H1 (cell line): ENCODE measurements around the gene ACTL8. TPM values are rescaled to one million over a fixed set of nuclear protein-coding genes. Genes with fewer than 3 reads are reported as not detected.

Experiments used
- CTCF ChIA-PET: fragments of 300-600 bp; sonication (Branson Sonifier 250); formaldehyde crosslinking; loops from one replicate; lab custom pipeline; 2021; ENCODE audit not compliant: partially characterized antibody; lab: Charles Lee
- POLR2A ChIA-PET: fragments of 300-600 bp; sonication (Branson Sonifier 250); formaldehyde crosslinking; loops from one replicate; lab custom pipeline; 2021; ENCODE audit warnings: inconsistent platforms; ENCODE audit not compliant: partially characterized antibody; lab: Charles Lee
- DNase-seq, 2 experiments: peaks; one replicate each; pipeline versions ENCODE4 v3.0.0 to v3.0.0-alpha.2; 2010 to 2022; ENCODE audit warnings: low spot score in 2 of 2, low read depth in 1 of 2, mixed read lengths in 1 of 2
- FAIRE-seq: peaks from 2 replicates; lab custom pipeline; 2011; peaks lifted over from hg19 to GRCh38; lab: Jason Lieb, UNC
- H2AFZ ChIP-seq: 2 replicates; pipeline ENCODE4 v1.8.1; 2012; ENCODE audit warnings: low read length, inconsistent platforms
- H2AK5ac ChIP-seq: 2 replicates; pipeline ENCODE4 v1.6.1; 2013; ENCODE audit warnings: low read depth, low read length
- H2BK120ac ChIP-seq: replicated peaks from 2 replicates; pipeline ENCODE3; 2013; ENCODE audit warnings: low read depth, low read length, inconsistent platforms
- H2BK12ac ChIP-seq: 2 replicates; pipeline ENCODE4 v1.6.1; 2013; ENCODE audit warnings: low read depth, low read length
- H2BK15ac ChIP-seq: 2 replicates; pipeline ENCODE4 v1.6.1; 2013; ENCODE audit warnings: low read length
- H2BK20ac ChIP-seq: 2 replicates; pipeline ENCODE4 v1.6.1; 2013; ENCODE audit warnings: low read length
- H2BK5ac ChIP-seq: 2 replicates; pipeline ENCODE4 v1.6.1; 2013; ENCODE audit warnings: low read depth, low read length
- H3K14ac ChIP-seq: 2 replicates; pipeline ENCODE4 v1.6.1; 2013; ENCODE audit warnings: inconsistent platforms; ENCODE audit not compliant: insufficient read length
- H3K18ac ChIP-seq: 2 replicates; pipeline ENCODE4 v1.6.1; 2013; ENCODE audit warnings: low read length; ENCODE audit errors: extremely low read depth
- H3K23ac ChIP-seq: 2 replicates; pipeline ENCODE4 v1.6.1; 2013; ENCODE audit warnings: inconsistent platforms; ENCODE audit not compliant: insufficient read length
- H3K23me2 ChIP-seq: 2 replicates; pipeline ENCODE4 v1.6.1; 2013; ENCODE audit warnings: low read depth, low read length
- H3K27ac ChIP-seq: 2 replicates; pipeline ENCODE4 v1.6.1; 2011; ENCODE audit warnings: low read depth, low read length, inconsistent platforms
- H3K27me3 ChIP-seq, 4 experiments: replicated peaks in 1 of 4; 1 replicate in 1 of 4; 2 replicates in 3 of 4; pipeline versions ENCODE4 v1.6.1 to v1.8.1; 2011 to 2013; ENCODE audit warnings: low read length in 3 of 4, mild to moderate bottlenecking in 3 of 4, inconsistent platforms in 2 of 4, mixed read lengths in 2 of 4, moderate library complexity in 1 of 4; ENCODE audit not compliant: control insufficient read depth in 3 of 4, insufficient read depth in 3 of 4; ENCODE audit errors: extremely low read depth in 1 of 4
- H3K36me3 ChIP-seq, 4 experiments: 2 replicates each; pipeline versions ENCODE4 v1.6.1 to v1.8.1; 2011 to 2013; ENCODE audit warnings: mild to moderate bottlenecking in 4 of 4, low read length in 3 of 4, moderate library complexity in 2 of 4, control low read depth in 1 of 4, inconsistent platforms in 1 of 4; ENCODE audit not compliant: insufficient read depth in 4 of 4, control insufficient read depth in 2 of 4
- H3K4ac ChIP-seq: replicated peaks from 2 replicates; pipeline ENCODE3; 2013; ENCODE audit warnings: low read length, low read depth, mixed read lengths, inconsistent platforms; ENCODE audit not compliant: insufficient read length
- H3K4me1 ChIP-seq, 4 experiments: replicated peaks in 1 of 4; 1 replicate in 1 of 4; 2 replicates in 3 of 4; pipeline versions ENCODE4 v1.6.1 to v1.8.1; 2011 to 2013; ENCODE audit warnings: low read length in 3 of 4, inconsistent platforms in 2 of 4, mixed read lengths in 1 of 4; ENCODE audit not compliant: insufficient read depth in 4 of 4, control insufficient read depth in 3 of 4
- H3K4me2 ChIP-seq, 2 experiments: 2 replicates each; pipeline versions ENCODE4 v1.6.1 to v1.8.1; 2011 to 2013; ENCODE audit warnings: low read depth in 2 of 2, low read length in 2 of 2, control low read depth in 1 of 2, inconsistent platforms in 1 of 2, mild to moderate bottlenecking in 1 of 2; ENCODE audit not compliant: insufficient read depth in 1 of 2
- H3K4me3 ChIP-seq, 4 experiments: fragments of 200-600, 300-600 bp in 1 of 4; sonication (generic), shearing (Covaris generic), sonication (Bioruptor Twin) in 1 of 4; 2 replicates each; pipeline versions ENCODE4 v1.5.1 to v1.8.1; 2011 to 2016; ENCODE audit warnings: low read length in 4 of 4, low read depth in 3 of 4, control low read depth in 2 of 4, inconsistent platforms in 2 of 4, mild to moderate bottlenecking in 2 of 4, mixed read lengths in 1 of 4, moderate library complexity in 1 of 4; ENCODE audit not compliant: insufficient read depth in 2 of 4; ENCODE audit errors: extremely low read depth in 1 of 4
- H3K56ac ChIP-seq: replicated peaks from 2 replicates; pipeline ENCODE3; 2013; ENCODE audit warnings: low read depth, mild to moderate bottlenecking, mixed read lengths, low read length, inconsistent platforms; ENCODE audit not compliant: insufficient read length
- H3K79me1 ChIP-seq: 2 replicates; pipeline ENCODE4 v1.6.1; 2013; ENCODE audit warnings: low read depth, low read length, control low read depth
- H3K79me2 ChIP-seq, 2 experiments: 2 replicates each; pipeline versions ENCODE4 v1.6.1 to v1.8.1; 2012 to 2013; ENCODE audit warnings: low read length in 2 of 2, mild to moderate bottlenecking in 2 of 2, inconsistent platforms in 1 of 2; ENCODE audit not compliant: insufficient read depth in 2 of 2, control insufficient read depth in 1 of 2
- H3K9ac ChIP-seq, 4 experiments: replicated peaks in 1 of 4; 1 replicate in 1 of 4; 2 replicates in 3 of 4; pipeline versions ENCODE4 v1.6.1 to v1.8.1; 2011 to 2013; ENCODE audit warnings: low read depth in 3 of 4, low read length in 3 of 4, control low read depth in 2 of 4, mild to moderate bottlenecking in 2 of 4, moderate library complexity in 2 of 4, inconsistent platforms in 1 of 4; ENCODE audit errors: extremely low read depth in 1 of 4
- H3K9me3 ChIP-seq, 2 experiments: 2 replicates each; pipeline versions ENCODE4 v1.6.1 to v1.8.1; 2012 to 2013; ENCODE audit warnings: mild to moderate bottlenecking in 2 of 2, moderate library complexity in 2 of 2, control low read depth in 1 of 2, inconsistent platforms in 1 of 2, low read depth in 1 of 2, low read length in 1 of 2, mixed read lengths in 1 of 2; ENCODE audit not compliant: insufficient read depth in 2 of 2
- H4K20me1 ChIP-seq, 2 experiments: replicated peaks in 1 of 2; 2 replicates each; pipeline versions ENCODE3 to v1.8.1; 2011 to 2013; ENCODE audit warnings: inconsistent platforms in 2 of 2, low read length in 2 of 2, mild to moderate bottlenecking in 1 of 2; ENCODE audit not compliant: insufficient read depth in 2 of 2, control insufficient read depth in 1 of 2
- H4K5ac ChIP-seq: 2 replicates; pipeline ENCODE4 v1.6.1; 2013; ENCODE audit warnings: low read length, low read depth, mixed read lengths, inconsistent platforms; ENCODE audit not compliant: insufficient read length
- H4K8ac ChIP-seq: 2 replicates; pipeline ENCODE4 v1.8.0; 2013; ENCODE audit warnings: mild to moderate bottlenecking, moderate library complexity, low read length, inconsistent platforms; ENCODE audit not compliant: insufficient read depth; ENCODE audit errors: extremely low read depth
- H4K91ac ChIP-seq: replicated peaks from 2 replicates; pipeline ENCODE3; 2013; ENCODE audit warnings: low read length, mixed read lengths, inconsistent platforms; ENCODE audit not compliant: insufficient read length
- RAD21 ChIP-seq, 2 experiments: IDR thresholded peaks in 1 of 2; conservative IDR thresholded peaks in 1 of 2; 2 replicates each; pipeline ENCODE4 v1.6.1; 2011; ENCODE audit warnings: low read depth in 2 of 2, low read length in 2 of 2, improper control_type of control experiment in 1 of 2, inconsistent platforms in 1 of 2, mild to moderate bottlenecking in 1 of 2, moderate library complexity in 1 of 2
- SP1 ChIP-seq: IDR thresholded peaks from 2 replicates; pipeline ENCODE4 v1.6.1; 2011; ENCODE audit warnings: low read depth, low read length
- WGBS, 2 experiments: shearing (Covaris generic) in 1 of 2; methylation state at CpG; one replicate each; pipeline versions ENCODE4 v1.1.6 to v1.1.7; 2013 to 2015; ENCODE audit warnings: low lambda C conversion rate in 2 of 2, mixed read lengths in 2 of 2, inconsistent platforms in 1 of 2, low coverage in 1 of 2, missing lambda C conversion rate in 1 of 2; ENCODE audit not compliant: insufficient replicate concordance in 2 of 2, insufficient coverage in 1 of 2, insufficient read length in 1 of 2; ENCODE audit errors: extremely low coverage in 1 of 2, missing lambda C conversion rate in 1 of 2; 5-methylcytosine and 5-hydroxymethylcytosine counted together
- polyA plus RNA-seq, 7 experiments: library from polyadenylated mRNA; depleted of rRNA in 3 of 7; stranded (reverse) in 5 of 7; unstranded in 2 of 7; fragments of >200 nt in 5 of 7; fragments of 200-250 nt in 2 of 7; gene quantifications; 1 replicate in 5 of 7; 2 replicates in 1 of 7; 4 replicates in 1 of 7; pipeline versions ENCODE4 v1.2.1 to v1.2.3, GENCODE V29; 2011 to 2013; ENCODE audit warnings: missing spikeins in 2 of 7, mixed read lengths in 2 of 7
- total RNA-seq: library from RNA; stranded (reverse); fragmentation: NEBNext Ultra II Directional; extraction: Animal tissue kit (Norgen Biotek cat#: 25700); gene quantifications from 2 replicates; pipeline ENCODE4 v1.2.1, GENCODE V29; 2021

ACTL8 gene
- total and polyA plus RNA-seq, 2 of the 8 experiments (the other 6 are each of a cell fraction or from before 2014, with no cell fraction given): 0.33 to 0.47 TPM

- H4K20me1 ChIP-seq: no peaks in the 10 kb centered on the region
- H3K23ac ChIP-seq: no peak overlapping the region
- no peaks in the 10 kb centered on the region for H3K23me2 ChIP-seq
- H3K9ac ChIP-seq: no peak overlapping the region
- H2BK15ac ChIP-seq: no peak overlapping the region
- no peak for FAIRE-seq
- no peak overlapping the region for H3K27ac ChIP-seq
- WGBS, 2 experiments: 93% methylated on average over 2 of the region's 2 CpGs; no CpG with 5 or more reads in 1 of the 2 experiments
- H4K91ac ChIP-seq: no peak overlapping the region
- H3K4me1 ChIP-seq: 0 out of 7 replicates have a peak, but pooled peaks cover 0 to 2% (median 0%) of the 10 kb centered on the region in 4 experiments
- no peak overlapping the region for H2BK120ac ChIP-seq
- H4K8ac ChIP-seq: no peak overlapping the region
- H3K14ac ChIP-seq: no peak overlapping the region
- no peaks in the 10 kb centered on the region for H3K36me3 ChIP-seq
- POLR2A ChIA-PET: no interaction called here
- H3K4me2 ChIP-seq: no peak overlapping the region
- no peak overlapping the region for H3K56ac ChIP-seq
- no peak overlapping the region for H2BK20ac ChIP-seq
- no peak overlapping the region for H2AFZ ChIP-seq
- H3K4me3 ChIP-seq: no peak overlapping the region
- H2AK5ac ChIP-seq: no peak overlapping the region
- TF ChIP-seq SP1: no peak
- peak; percentile 22 to 32; a peak in 2 of 4 replicates for TF ChIP-seq RAD21 (IDR thresholded peaks at IDR 0.05 in 1 of 2, conservative IDR thresholded peaks at IDR 0.05 in 1 of 2; ENCODE audit: low read depth in 2 of 2, low read length in 2 of 2)
- TF ChIP-seq, all 59 proteins: peak for 1
- Histone ChIP-seq H3K9me3 (no peaks in the 10 kb centered on the region), H3K79me1 (no peaks in the 10 kb centered on the region), H4K5ac (no peak overlapping the region), H2BK5ac (no peak overlapping the region), H2BK12ac (no peak overlapping the region), H3K18ac (no peak overlapping the region), H3K79me2 (no peaks in the 10 kb centered on the region; a peak in 1 of 4 replicates), H3K27me3 (no peaks in the 10 kb centered on the region), H3K4ac (no peak overlapping the region)
- DNase-seq: no peak
- CTCF ChIA-PET: interaction anchor here (1.3 to 3.6 kb wide), 3 partner anchors 24 to 93 kb away, joined by 4 to 36 read pairs (median 18); no protein-coding TSS in a partner anchor
Measured at GRCh38 chr1:17746920-17747319, 8.2 kb upstream of the ACTL8 start.
